H1 (cell line): ENCODE data around the gene DHX58. TPM values are rescaled to one million over a fixed set of nuclear protein-coding genes. Genes with fewer than 3 reads are reported as not detected.

Experiments used
- ASH2L ChIP-seq: fragments of 200-600, 300-600 bp; sonication (generic); IDR thresholded peaks from one replicate; pipeline ENCODE4 v1.7.1; 2017; ENCODE audit warnings: low read length
- CHD7 ChIP-seq: fragments of 300-600 bp; sonication (generic); IDR thresholded peaks from 2 replicates; pipeline ENCODE4 v1.7.1; 2012; ENCODE audit warnings: low read length, moderate library complexity, mild to moderate bottlenecking, inconsistent platforms; ENCODE audit not compliant: insufficient replicate concordance
- POU5F1 ChIP-seq: IDR thresholded peaks from 2 replicates; pipeline ENCODE4 v1.6.1; 2011; ENCODE audit warnings: low read depth, mild to moderate bottlenecking, low read length, moderate library complexity
- SP4 ChIP-seq: IDR thresholded peaks from 2 replicates; pipeline ENCODE4 v1.6.1; 2012; ENCODE audit warnings: low read length, inconsistent platforms
- polyA plus RNA-seq, 7 experiments: library from polyadenylated mRNA; depleted of rRNA in 3 of 7; stranded (reverse) in 5 of 7; unstranded in 2 of 7; fragments of >200 nt in 5 of 7; fragments of 200-250 nt in 2 of 7; gene quantifications; 1 replicate in 5 of 7; 2 replicates in 1 of 7; 4 replicates in 1 of 7; pipeline versions ENCODE4 v1.2.1 to v1.2.3, GENCODE V29; 2011 to 2013; ENCODE audit warnings: missing spikeins in 2 of 7, mixed read lengths in 2 of 7
- total RNA-seq: library from RNA; stranded (reverse); fragmentation: NEBNext Ultra II Directional; extraction: Animal tissue kit (Norgen Biotek cat#: 25700); gene quantifications from 2 replicates; pipeline ENCODE4 v1.2.1, GENCODE V29; 2021

DHX58 gene
- total and polyA plus RNA-seq, 2 of the 8 experiments (the other 6 are each of a cell fraction or from before 2014, with no cell fraction given) = 5.6 to 9.9 TPM

- TF ChIP-seq CHD7 (no peak), ASH2L (no peak), POU5F1 (no peak), SP4 (no peak)
These were observed 18.7 kb upstream of the DHX58 start (continued) for GRCh38 chr17:42131232-42131631.
